DND-41 (cell line): ENCODE results near the gene CSF2.

Experiments used
- ATAC-seq: fragments of 200-7000 bp; cut with Tn5 transposase; 3 replicates; pipeline ENCODE4 v1.9.1; 2021; ENCODE audit warnings: low read depth; ENCODE audit not compliant: insufficient read depth
- DNase-seq: peaks from one replicate; pipeline ENCODE4 v3.0.0-alpha.2; 2020
- H2AFZ ChIP-seq: 2 replicates; pipeline ENCODE4 v1.6.0; 2012; ENCODE audit warnings: low read depth, low read length
- H3K27ac ChIP-seq: 2 replicates; pipeline ENCODE4 v1.5.1; 2012; ENCODE audit warnings: low read length, inconsistent platforms
- H3K27me3 ChIP-seq: fragments of 200-600 bp; sonication (generic); 2 replicates; pipeline ENCODE4 v1.6.0; 2012; ENCODE audit warnings: low read length, mild to moderate bottlenecking, inconsistent platforms; ENCODE audit not compliant: insufficient read depth, poor library complexity
- H3K36me3 ChIP-seq: 2 replicates; pipeline ENCODE4 v1.5.1; 2012; ENCODE audit warnings: low read length, inconsistent platforms; ENCODE audit not compliant: insufficient read depth
- H3K4me1 ChIP-seq: 2 replicates; pipeline ENCODE4 v1.5.1; 2012; ENCODE audit warnings: mild to moderate bottlenecking, low read length; ENCODE audit not compliant: insufficient read depth
- H3K4me2 ChIP-seq: 2 replicates; pipeline ENCODE4 v1.6.0; 2012; ENCODE audit warnings: mild to moderate bottlenecking, moderate library complexity, low read length, inconsistent platforms; ENCODE audit not compliant: insufficient read depth
- H3K4me3 ChIP-seq, 2 experiments: fragments of 200-600 bp in 1 of 2; shearing (Covaris generic) in 1 of 2; 2 replicates each; pipeline ENCODE4 v1.5.1; 2012 to 2016; ENCODE audit warnings: inconsistent platforms in 2 of 2, low read length in 2 of 2, mild to moderate bottlenecking in 2 of 2, low read depth in 1 of 2, moderate library complexity in 1 of 2
- H3K79me2 ChIP-seq: 2 replicates; pipeline ENCODE4 v1.6.0; 2012; ENCODE audit warnings: low read length, inconsistent platforms; ENCODE audit not compliant: insufficient read depth
- H3K9ac ChIP-seq: 2 replicates; pipeline ENCODE4 v1.6.0; 2012; ENCODE audit warnings: low read depth, mild to moderate bottlenecking, inconsistent platforms, low read length, moderate library complexity
- H3K9me3 ChIP-seq: 2 replicates; pipeline ENCODE4 v1.5.1; 2012; ENCODE audit warnings: low read length, moderate library complexity, mild to moderate bottlenecking, inconsistent platforms; ENCODE audit not compliant: insufficient read depth, severe bottlenecking
- H4K20me1 ChIP-seq: 2 replicates; pipeline ENCODE4 v1.6.0; 2012; ENCODE audit warnings: low read length; ENCODE audit not compliant: insufficient read depth
- EZH2 ChIP-seq: IDR thresholded peaks from 3 replicates; pipeline ENCODE4 v1.6.1; 2012; ENCODE audit warnings: borderline replicate concordance, low read depth, mild to moderate bottlenecking, moderate library complexity, low read length, inconsistent platforms; ENCODE audit not compliant: severe bottlenecking
- TF ChIP-seq, protein P1 (sequence below): IDR thresholded peaks from 2 replicates; pipeline ENCODE4 v1.5.1; 2012; ENCODE audit warnings: borderline replicate concordance, low read length, moderate library complexity, mild to moderate bottlenecking; ENCODE audit not compliant: poor library complexity, severe bottlenecking; ENCODE audit errors: extremely low read depth

The CSF2 gene

DNA sequence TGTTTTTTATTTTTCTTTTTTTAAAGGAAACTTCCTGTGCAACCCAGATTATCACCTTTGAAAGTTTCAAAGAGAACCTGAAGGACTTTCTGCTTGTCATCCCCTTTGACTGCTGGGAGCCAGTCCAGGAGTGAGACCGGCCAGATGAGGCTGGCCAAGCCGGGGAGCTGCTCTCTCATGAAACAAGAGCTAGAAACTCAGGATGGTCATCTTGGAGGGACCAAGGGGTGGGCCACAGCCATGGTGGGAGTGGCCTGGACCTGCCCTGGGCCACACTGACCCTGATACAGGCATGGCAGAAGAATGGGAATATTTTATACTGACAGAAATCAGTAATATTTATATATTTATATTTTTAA is 2.1 kb downstream of the CSF2 start:
- H3K9ac ChIP-seq: no peak overlapping the region
- H3K9me3 ChIP-seq: no peaks in the 10 kb centered on the region
- H3K4me3 ChIP-seq: no peak overlapping the region
- no peak overlapping the region for H3K27ac ChIP-seq
- no peaks in the 10 kb centered on the region for H3K79me2 ChIP-seq
- H3K4me2 ChIP-seq: no peak overlapping the region
- no peak overlapping the region for H2AFZ ChIP-seq
- no peak for TF ChIP-seq EZH2
- TF ChIP-seq, protein P1, sequence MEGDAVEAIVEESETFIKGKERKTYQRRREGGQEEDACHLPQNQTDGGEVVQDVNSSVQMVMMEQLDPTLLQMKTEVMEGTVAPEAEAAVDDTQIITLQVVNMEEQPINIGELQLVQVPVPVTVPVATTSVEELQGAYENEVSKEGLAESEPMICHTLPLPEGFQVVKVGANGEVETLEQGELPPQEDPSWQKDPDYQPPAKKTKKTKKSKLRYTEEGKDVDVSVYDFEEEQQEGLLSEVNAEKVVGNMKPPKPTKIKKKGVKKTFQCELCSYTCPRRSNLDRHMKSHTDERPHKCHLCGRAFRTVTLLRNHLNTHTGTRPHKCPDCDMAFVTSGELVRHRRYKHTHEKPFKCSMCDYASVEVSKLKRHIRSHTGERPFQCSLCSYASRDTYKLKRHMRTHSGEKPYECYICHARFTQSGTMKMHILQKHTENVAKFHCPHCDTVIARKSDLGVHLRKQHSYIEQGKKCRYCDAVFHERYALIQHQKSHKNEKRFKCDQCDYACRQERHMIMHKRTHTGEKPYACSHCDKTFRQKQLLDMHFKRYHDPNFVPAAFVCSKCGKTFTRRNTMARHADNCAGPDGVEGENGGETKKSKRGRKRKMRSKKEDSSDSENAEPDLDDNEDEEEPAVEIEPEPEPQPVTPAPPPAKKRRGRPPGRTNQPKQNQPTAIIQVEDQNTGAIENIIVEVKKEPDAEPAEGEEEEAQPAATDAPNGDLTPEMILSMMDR: no peak
- H3K27me3 ChIP-seq: peaks cover 12% of the 10 kb centered on the region
- no peaks in the 10 kb centered on the region for H3K4me1 ChIP-seq
- no peak for DNase-seq
- ATAC-seq: no peak
- no peaks in the 10 kb centered on the region for H3K36me3 ChIP-seq
- peaks cover 8% of the 10 kb centered on the region; the same call in 1 of the 2 replicates for H4K20me1 ChIP-seq

DNA sequence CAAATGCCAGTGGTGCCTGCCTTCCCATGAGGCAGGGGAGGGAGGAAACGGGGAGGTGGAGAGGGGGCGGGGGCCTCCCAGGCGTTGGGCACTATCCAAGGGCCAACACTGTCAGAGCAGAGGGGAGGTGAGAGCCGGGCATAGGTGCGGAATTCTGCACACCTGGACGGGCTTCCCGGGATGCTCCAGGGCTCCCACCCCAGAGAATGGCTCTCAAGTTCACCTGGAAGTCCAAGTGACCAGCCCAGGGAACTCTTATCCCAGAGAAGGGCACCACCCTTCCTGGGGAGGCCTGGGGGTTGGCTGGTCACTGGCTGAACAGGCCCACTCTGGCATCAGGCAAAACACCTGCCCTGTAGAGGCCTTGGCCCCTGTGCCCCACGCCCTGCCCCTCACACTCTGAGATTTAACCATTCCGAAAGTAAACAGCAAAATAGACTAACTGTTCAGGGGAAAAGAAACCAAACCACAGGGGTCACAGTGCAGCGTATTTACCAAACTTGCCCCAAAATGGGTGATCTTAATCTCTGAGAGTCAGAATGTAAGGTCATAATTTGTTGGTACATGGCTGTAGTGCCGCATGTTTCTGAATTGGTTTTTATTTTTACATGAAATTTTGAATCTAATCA is 2.7 kb downstream of the CSF2 start:
- peaks cover 12% of the 10 kb centered on the region for H3K27me3 ChIP-seq
- H3K79me2 ChIP-seq: no peaks in the 10 kb centered on the region
- H3K27ac ChIP-seq: no peak overlapping the region
- no peak overlapping the region for H2AFZ ChIP-seq
- H3K9me3 ChIP-seq: no peaks in the 10 kb centered on the region
- no peaks in the 10 kb centered on the region for H3K4me1 ChIP-seq
- H3K36me3 ChIP-seq: no peaks in the 10 kb centered on the region
- no peak overlapping the region for H3K4me2 ChIP-seq
- no peak overlapping the region for H3K4me3 ChIP-seq
- no peak overlapping the region for H3K9ac ChIP-seq
- H4K20me1 ChIP-seq: peaks cover 8% of the 10 kb centered on the region; the same call in 1 of the 2 replicates
- no peak for ATAC-seq
- DNase-seq: no peak
- TF ChIP-seq EZH2: no peak
- TF ChIP-seq, protein P1: no peak

DNA sequence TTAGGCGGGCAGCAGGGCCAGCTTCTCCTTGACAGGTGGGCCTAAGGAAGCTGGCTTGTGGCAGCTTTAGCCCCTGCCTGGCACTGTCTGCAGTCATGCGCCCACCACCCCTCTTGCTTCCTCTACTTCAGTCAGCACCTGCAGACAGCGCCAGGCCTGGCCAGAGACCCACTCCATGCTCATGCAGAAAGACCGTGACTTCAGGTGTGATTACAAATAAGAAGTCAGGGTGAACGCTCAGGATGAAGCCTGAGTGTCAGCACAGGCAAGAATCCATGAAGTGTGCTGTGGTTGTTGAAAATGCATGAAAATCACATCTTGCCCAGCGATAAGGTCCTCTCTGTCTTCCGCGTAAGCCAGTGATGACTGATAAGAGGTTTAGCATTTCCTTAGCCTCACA is 3.4 kb downstream of the CSF2 start:
- H3K4me1 ChIP-seq: no peaks in the 10 kb centered on the region
- TF ChIP-seq, protein P1: no peak
- TF ChIP-seq EZH2: no peak
- no peak overlapping the region for H3K4me3 ChIP-seq
- no peak overlapping the region for H3K4me2 ChIP-seq
- H3K36me3 ChIP-seq: no peaks in the 10 kb centered on the region
- ATAC-seq (no peak), DNase-seq (no peak)
- no peak overlapping the region for H3K9ac ChIP-seq
- no peak overlapping the region for H3K27ac ChIP-seq
- H3K27me3 ChIP-seq: peaks cover 11% of the 10 kb centered on the region
- no peaks in the 10 kb centered on the region for H3K9me3 ChIP-seq
- peaks cover 7% of the 10 kb centered on the region; the same call in 1 of the 2 replicates for H4K20me1 ChIP-seq
- H3K79me2 ChIP-seq: no peaks in the 10 kb centered on the region
- H2AFZ ChIP-seq: no peak overlapping the region
